H1 (cell line): Measurements from ENCODE around the gene MRPL55. TPM values are rescaled to one million over a fixed set of nuclear protein-coding genes. Genes with fewer than 3 reads are reported as not detected.

Source experiments
- ASH2L ChIP-seq: fragments of 200-600, 300-600 bp; sonication (generic); IDR thresholded peaks from one replicate; pipeline ENCODE4 v1.7.1; 2017; ENCODE audit warnings: low read length
- ATF2 ChIP-seq: IDR thresholded peaks from 2 replicates; pipeline ENCODE4 v1.6.1; 2012; ENCODE audit warnings: low read length, inconsistent platforms
- CHD1 ChIP-seq: IDR thresholded peaks from 2 replicates; pipeline ENCODE4 v1.6.1; 2012; ENCODE audit warnings: low read depth, low read length, improper control_type of control experiment
- polyA plus RNA-seq, 7 experiments: library from polyadenylated mRNA; depleted of rRNA in 3 of 7; stranded (reverse) in 5 of 7; unstranded in 2 of 7; fragments of >200 nt in 5 of 7; fragments of 200-250 nt in 2 of 7; gene quantifications; 1 replicate in 5 of 7; 2 replicates in 1 of 7; 4 replicates in 1 of 7; pipeline versions ENCODE4 v1.2.1 to v1.2.3, GENCODE V29; 2011 to 2013; ENCODE audit warnings: missing spikeins in 2 of 7, mixed read lengths in 2 of 7
- total RNA-seq: library from RNA; stranded (reverse); fragmentation: NEBNext Ultra II Directional; extraction: Animal tissue kit (Norgen Biotek cat#: 25700); gene quantifications from 2 replicates; pipeline ENCODE4 v1.2.1, GENCODE V29; 2021

Gene MRPL55
- total and polyA plus RNA-seq, 2 of the 8 experiments (the other 6 are each of a cell fraction or from before 2014, with no cell fraction given) = 59.0 to 244 TPM

GRCh38 chr1:228061411-228062084 is 47.6 kb downstream of the MRPL55 start (continued):
- TF ChIP-seq ASH2L (no peak), ATF2 (no peak), CHD1 (no peak)
